Central memory CD4-positive, alpha-beta T cell (primary cell): ENCODE measurements around the gene MYOD1.

Experiments used
- DNase-seq: peaks from one replicate; pipeline ENCODE4 v3.0.0; 2022

The MYOD1 gene

DNA sequence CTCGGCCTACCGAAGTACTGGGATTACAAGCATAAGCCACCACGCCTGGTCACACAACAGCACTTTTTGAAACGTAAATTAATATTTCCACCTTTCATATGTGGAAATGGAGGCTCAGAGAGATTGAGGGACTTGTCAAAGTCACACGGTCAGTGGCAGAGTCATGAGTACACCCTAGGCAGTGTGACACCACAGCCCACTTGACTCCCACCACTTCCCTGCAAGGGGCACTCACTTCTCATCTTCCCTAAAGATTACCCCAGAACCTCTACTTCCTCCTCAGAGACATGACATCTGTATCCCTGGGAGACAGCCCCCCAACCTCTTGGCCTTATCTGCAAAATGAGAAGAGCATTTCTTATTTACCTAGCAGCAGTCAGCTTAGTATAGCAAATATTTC lies 16.5 kb upstream of the MYOD1 start:
- DNase-seq, result no peak

DNA sequence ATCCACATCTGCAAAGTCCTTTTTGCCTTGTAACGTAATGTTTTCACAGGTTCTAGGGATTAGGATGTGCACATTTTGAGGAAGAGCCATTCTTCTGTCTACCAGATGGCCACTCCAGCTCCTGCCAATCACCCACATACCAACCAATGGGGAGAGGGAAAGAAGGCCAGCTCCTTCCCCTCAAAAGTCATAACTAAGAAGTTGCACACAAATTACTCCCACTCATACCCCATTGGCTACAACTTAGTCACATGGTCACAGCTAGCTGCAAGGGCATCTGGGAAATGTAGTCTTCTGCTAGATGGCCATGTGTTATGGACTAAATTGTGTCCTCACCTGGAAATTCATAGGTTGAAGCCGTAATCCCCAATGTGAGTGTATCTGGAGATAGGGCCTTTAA lies 15.4 kb upstream of the MYOD1 start:
- no peak for DNase-seq

DNA sequence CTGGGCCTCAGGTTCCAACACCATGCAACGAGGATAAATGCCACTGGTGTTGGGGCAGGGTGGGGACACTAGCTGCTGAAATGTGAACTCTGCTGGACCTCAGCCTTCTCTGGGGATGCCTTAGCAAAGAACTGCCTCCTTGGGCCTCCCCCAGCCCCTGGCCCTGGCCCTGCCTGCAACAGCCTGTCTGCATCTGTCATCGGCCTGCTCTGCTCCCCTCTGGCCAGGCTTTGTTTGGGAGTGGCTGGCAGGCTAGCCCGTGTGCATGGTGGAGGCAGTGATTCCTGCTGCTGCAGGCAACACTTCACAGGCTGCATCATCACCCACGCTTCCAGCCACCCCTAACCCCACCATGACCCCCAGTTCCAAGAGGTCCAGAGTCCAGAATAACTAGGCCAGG lies 11.5 kb upstream of the MYOD1 start:
- DNase-seq, result no peak

DNA sequence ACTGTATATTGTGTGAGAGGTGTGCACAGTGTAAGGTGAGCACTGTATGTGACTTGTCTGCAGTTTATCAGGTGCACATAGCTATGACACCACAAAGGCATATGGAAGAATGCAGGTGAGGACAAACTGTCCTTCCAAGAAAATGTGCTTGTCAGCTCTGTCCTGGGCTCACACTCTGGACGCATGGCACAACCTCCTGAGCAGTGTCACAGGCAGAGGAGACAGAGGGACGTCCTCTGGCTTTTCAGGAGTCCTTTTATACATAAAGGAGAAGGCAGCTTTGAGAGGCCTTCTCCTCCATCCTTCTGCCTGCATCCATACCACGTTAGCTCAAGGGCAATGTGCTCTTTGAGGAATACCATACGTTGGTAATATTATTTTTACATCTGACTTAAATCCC lies 7.5 kb upstream of the MYOD1 start:
- no peak for DNase-seq

DNA sequence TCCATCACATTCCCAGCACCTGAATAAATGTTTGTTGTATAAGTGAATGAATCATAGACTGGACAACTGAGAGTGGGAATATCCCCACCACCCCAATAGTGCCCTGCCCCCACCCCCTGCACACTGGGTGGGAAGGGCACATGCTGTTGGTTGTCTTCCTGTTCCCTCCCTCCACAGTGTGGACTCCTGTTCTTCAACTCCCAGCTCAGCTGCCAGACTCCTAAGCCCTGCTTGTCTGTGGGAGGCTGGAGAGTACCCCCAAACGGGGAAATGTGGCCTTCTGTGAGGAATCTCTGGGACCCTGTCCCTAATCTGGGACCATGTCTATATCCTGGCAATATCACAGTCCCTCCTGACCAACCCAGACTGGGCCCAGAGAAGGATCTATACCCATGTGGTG lies 5.5 kb upstream of the MYOD1 start:
- no peak for DNase-seq

DNA sequence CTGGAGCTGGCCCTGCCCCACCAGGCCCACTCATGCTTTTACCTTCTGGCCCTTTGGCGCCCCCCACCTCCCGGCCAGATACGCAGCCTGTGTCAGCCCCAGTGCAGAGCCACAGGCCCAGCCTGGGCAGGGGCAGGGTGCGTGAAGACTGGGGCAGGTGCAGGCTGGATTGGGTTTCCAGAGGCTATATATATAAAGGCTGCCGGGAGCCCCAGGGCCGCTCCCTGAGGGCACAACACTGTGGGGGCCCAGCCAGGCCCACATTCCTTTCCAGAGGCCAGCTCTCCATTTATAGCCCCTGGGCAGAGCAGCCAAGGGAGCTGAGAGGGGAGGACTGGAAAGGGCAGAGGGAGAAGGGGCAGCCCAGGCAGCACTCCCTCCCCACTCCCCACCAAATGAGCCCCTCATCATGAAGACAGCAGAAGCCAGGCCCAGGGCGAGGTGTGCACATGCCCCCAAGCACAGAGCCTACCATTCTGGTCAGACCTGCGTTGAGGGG lies 5.0 kb upstream of the MYOD1 start:
- no peak for DNase-seq

DNA sequence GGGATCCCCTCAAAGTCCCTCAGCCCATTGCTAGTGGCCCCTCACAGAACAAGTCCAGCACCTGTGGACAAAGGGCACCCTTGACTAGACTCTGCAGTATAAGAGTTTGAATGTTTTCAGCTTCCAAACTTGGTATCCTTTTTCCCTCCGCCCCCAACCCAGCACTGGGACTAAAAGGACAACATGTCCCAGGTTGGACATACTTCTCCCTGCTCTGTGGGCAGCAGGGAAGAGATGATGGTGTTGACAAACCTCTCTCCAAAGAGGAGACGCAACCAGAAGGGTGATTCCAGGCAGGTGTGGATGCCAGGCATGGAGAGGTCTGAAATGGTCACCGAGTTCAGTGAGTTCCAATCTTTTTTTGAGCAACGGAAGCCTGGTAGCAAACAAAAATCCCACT lies 4.5 kb upstream of the MYOD1 start:
- no peak for DNase-seq

DNA sequence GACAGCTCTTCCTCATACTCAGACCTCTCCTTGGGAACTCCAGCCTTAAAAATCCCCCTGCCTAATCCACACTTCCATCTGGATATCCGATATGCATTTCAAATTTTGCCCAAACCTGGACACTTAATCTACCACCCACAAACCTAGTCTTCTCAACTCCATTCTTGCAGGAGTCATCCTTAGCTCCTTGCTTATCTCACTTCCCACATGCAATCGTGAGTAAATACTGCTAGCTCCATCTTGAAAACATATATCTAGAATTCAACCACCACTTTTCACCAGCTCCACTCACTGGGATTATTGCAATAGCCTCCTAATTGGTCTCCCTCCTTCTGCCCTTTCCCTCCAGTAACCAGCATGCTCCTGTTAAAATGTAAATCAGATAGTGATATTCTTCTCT lies 2.6 kb upstream of the MYOD1 start:
- DNase-seq, result no peak

DNA sequence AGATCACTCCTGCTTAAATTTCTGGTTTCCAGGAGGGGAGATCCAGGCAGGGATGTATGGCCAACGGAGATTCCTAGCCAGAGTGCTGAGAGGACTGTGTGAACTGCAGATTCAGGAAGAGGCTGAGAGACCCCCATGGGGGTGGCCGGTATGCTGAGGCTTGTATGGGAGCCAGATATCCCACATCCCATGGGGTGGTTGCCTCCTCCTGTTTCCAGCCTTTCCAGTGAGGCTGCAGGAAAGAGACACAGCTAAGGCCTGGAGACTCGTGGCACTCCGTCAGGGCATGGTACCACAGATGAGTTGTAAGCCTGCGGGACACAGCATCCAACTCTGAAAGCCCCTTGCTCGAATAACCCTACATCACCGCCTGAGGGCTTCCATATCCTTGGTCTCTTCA lies 1.4 kb upstream of the MYOD1 start:
- DNase-seq, result no peak

DNA sequence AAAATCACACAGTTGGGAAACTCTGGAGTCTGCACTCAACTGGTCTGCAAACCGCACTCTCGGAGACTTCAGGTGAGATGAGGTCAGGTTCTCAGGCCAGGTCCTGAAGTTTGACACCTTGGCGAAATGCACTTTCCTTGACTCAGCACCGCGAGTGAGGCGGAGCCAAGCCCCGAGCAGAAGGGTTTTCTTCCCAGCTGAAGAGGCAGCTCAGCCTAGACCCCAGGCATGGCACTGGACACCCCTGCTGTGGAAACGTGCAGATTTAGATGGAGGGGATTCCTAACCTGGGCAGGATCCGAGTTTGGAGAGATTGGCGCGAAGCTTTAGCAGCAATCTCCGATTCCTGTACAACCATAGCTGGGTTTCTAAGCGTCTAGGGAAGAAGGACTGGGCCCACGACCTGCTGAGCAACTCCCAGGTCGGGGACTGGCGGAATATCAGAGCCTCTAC lies 835 bp upstream of the MYOD1 start:
- DNase-seq, result no peak

DNA sequence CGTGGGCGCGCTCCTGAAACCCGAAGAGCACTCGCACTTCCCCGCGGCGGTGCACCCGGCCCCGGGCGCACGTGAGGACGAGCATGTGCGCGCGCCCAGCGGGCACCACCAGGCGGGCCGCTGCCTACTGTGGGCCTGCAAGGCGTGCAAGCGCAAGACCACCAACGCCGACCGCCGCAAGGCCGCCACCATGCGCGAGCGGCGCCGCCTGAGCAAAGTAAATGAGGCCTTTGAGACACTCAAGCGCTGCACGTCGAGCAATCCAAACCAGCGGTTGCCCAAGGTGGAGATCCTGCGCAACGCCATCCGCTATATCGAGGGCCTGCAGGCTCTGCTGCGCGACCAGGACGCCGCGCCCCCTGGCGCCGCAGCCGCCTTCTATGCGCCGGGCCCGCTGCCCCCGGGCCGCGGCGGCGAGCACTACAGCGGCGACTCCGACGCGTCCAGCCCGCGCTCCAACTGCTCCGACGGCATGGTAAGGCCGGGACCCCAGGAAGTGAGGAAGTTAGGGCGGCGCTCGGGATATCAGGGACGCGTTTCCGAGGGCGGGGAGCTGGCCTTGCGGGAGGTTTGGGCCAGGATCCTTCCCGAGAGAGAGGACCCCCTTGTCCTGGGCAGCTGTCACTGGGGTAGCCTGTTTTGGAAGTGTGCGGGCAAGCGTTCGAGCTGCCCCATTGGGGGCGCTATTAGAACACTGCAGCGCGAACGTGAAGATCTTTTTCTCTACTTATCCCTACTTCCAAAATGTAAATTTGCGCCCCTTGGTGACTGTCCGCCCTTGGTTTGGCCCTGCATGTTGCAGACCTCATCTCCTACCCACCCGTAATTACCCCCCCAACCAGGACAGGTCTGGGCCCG lies 796 bp downstream of the MYOD1 start:
- DNase-seq, result no peak

DNA sequence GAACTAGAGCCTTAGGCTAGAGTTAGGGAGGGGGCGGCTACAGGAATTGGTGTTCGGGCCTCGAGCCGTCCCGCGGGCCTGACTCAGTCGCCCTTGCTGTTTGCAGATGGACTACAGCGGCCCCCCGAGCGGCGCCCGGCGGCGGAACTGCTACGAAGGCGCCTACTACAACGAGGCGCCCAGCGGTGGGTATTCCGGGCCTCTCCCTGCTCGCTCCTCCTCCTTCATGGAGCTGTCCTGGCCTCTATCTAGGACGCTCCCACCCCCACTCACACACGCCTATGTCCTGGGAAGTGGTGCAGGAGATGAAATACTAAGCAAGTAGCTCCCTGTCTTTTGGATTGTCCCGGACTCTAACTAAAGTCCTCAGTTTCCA lies 1.4 kb downstream of the MYOD1 start:
- DNase-seq, result no peak

DNA sequence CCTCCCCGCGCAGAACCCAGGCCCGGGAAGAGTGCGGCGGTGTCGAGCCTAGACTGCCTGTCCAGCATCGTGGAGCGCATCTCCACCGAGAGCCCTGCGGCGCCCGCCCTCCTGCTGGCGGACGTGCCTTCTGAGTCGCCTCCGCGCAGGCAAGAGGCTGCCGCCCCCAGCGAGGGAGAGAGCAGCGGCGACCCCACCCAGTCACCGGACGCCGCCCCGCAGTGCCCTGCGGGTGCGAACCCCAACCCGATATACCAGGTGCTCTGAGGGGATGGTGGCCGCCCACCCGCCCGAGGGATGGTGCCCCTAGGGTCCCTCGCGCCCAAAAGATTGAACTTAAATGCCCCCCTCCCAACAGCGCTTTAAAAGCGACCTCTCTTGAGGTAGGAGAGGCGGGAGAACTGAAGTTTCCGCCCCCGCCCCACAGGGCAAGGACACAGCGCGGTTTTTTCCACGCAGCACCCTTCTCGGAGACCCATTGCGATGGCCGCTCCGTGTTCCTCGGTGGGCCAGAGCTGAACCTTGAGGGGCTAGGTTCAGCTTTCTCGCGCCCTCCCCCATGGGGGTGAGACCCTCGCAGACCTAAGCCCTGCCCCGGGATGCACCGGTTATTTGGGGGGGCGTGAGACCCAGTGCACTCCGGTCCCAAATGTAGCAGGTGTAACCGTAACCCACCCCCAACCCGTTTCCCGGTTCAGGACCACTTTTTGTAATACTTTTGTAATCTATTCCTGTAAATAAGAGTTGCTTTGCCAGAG lies 2.0 kb downstream of the MYOD1 start:
- no peak for DNase-seq

DNA sequence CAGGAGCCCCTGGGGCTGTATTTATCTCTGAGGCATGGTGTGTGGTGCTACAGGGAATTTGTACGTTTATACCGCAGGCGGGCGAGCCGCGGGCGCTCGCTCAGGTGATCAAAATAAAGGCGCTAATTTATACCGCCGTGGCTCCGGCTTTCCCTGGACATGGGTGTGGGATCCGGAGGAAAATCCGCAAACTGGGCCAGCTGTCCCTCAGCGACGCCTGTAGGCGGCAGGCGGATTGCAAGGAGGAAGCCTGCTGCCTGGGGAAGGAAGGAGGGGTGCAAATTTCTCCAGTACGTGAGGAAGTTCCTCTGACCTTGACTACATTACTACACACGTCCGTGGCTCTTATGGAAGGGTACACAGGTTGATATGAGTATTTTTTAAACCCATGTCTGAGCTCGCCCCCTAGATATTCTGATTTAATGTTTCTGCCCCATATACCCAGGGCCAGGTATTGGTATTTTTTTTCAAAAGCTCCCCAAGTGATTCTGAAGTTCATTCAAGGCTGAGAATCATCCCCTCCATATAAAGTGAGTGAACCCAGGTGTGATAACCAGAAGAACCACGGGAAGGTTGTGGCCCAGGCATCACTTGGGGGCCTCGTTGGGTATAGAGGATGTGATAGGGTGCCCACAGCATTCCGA lies 2.8 kb downstream of the MYOD1 start:
- DNase-seq, result no peak

DNA sequence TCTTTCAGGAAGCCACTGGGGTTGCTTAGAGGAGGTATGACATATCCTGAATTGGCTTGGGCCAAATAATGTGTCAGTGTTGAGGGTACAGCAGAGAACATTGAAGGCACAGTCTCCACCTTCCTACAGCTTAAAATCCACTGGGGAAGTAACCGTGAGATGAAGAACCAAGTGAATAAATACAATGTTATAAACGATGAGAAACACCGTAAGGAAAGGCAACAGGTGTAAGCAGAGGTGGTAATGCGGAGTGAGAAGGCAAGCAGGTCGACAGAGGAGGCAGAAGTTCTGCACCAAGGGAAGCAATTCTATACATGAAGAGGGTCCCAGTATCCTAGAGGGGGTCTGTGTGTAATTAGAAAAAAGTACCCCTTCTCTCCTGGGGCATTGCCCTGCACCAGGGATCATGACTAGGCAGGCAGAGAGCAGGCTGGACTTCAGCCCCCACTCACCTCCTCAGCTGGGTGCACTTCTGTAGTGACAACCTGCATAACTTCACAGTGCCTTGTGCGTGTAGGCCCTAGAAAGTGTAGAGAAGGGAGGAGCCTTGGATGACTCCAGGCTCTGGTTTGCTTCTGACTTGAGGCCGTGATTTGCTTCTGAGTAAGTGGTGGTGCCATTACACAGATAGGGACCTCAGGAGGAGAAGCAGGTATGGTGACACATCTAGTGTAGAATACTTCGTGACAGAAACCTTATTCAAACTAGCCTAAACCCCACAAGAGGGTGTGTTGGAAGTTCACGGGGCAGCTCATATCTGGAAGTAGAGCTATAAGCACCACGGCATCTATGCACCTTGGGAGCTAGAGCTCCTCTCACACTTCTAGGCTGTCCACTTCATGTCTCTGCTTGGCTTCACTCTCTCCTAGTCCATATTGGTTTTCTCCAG lies 4.9 kb downstream of the MYOD1 start:
- no peak for DNase-seq

DNA sequence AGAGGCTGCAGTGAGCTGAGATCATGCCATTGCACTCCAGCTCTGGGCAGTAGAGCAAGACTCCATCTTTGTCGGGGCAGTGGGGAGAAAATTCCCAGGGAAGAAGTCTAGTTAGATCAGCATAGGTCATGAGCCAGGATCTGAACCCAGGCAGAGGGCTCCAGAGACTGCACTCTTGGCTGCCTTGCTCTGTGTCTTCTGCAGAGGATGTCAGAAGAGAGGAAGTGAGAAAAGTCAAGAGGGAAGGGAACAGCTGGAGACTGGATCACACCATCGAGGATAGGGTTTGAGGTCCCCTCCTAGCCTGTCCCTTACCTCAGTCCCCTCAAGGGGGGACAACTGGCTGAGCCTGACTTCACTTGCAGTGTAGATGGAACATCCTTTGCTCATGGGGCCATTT lies 5.8 kb downstream of the MYOD1 start:
- no peak for DNase-seq

DNA sequence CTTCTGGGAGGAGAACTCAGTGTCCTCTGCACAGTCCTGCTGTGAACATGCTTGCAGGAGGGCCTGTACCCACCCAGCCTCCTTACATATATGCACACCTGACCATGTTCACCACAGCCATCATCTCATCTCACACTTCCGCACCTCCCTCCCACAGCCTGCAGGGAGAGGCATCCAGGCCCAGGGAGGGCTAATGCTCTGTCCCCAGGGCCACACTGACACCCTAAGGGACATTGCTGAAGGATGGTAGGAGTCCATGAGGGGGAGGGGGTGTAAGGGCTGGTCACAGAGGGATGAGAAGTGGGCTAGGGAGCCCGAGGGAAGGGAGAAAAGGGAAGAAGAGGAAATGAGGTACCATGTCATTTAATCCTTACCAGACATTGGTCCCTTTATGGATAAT lies 10.8 kb downstream of the MYOD1 start:
- DNase-seq, result no peak

DNA sequence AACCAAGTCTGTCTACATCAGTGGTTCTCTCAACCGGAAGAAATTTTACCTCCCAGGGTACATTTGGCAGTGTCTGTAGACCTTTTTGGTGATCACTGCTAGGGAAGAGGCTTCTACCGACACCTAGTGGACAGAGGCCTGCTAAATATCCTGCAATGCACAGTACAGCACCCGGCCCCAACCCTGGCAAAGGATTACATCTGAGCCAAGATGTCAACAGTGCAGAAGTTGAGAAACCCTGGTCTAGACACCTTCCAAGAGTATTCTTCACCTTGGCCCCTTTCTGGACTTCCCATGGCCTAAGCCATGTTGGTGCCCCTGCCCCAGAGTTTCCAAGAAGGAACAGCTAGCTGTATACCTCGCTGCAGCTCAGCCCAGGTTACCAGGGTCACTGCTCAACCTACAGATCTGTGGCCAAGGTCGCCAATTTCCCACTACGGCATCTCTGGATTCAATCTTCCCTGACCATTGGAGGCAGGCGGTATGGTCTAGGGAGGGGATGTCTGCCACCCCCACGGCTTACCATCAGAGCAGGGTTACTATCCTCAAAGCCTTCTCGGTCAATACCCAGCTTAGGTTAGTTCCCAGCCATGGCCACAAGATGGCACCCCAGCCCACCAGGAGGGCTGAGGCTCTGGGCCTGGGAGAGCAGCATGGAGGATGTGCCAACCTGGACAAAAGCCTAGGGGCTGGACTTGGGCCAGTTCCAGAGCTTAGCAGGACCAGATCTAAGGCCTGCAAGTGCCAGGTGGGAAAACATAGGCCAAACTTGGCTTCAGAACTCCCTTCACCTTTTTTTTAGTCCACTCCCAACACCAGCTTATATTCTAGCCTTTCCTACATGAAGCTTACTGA lies 11.5 kb downstream of the MYOD1 start:
- DNase-seq, result peak; percentile 10

DNA sequence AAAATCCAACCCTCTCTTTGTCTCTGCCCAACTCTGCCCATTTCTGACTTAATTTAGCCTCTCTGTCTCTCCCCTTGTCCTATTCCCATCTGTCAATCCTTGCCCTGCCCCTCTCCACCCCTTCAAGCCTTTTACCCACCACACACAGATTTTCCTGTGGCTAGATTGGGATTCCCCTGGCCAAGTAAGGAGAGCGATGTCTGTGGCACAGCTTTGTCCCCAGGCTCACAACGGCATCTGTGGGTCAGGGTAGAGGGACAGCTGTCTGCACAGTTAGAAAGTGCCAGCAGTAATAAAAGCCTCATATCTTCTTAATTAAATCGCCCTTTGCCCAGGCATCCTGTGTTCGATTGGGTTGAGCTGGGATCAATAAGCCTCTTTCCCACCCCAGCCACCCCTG lies 13.9 kb downstream of the MYOD1 start:
- DNase-seq, result no peak

DNA sequence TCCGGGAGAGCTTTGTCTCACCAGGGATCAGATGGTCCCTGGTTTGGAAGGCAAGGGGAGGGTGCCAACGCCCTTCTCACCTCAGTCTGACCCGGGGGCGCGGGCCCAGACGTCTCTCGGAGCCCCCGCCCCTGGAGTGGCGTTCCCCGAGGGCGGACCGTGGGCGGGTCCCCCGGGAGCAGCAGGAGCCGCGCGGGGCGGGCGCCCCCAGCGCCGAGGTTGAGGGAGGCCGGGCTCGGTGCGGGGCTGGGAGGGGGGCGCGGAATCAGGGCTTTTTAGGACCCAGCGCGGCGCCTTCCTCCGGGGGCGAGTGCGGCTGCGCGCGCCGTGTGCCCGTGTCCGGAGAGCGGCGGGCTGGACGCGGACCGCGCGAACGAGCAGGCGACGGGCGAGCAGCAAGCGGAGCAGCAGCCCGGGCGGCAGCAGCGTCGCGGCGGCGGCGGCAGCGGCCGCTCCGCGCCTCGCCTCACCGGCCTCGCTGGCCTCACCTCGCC lies 15.1 kb downstream of the MYOD1 start, which contains the start of gene KCNC1:
Gene KCNC1 (plus strand): TSS at position 364 of the 494 bp plus-strand sequence. CDS start 1,222 bp downstream, outside the sequence.
- DNase-seq, result no peak
